IPS-15b (cell line): ENCODE measurements around the gene GATAD2A.
"Not testable (repeated sequence)": the region's sequence is repeated elsewhere in the genome, so short reads cannot be mapped to it uniquely, and the experiment has no call there.

ENCODE experiments used
- H3K27me3 ChIP-seq: one replicate; pipeline ENCODE4 v1.6.1; 2013; ENCODE audit warnings: low read length; ENCODE audit not compliant: control insufficient read depth, insufficient read depth
- H3K36me3 ChIP-seq: one replicate; pipeline ENCODE4 v1.6.1; 2013; ENCODE audit warnings: low read length; ENCODE audit not compliant: control insufficient read depth, insufficient read depth
- H3K4me1 ChIP-seq: one replicate; pipeline ENCODE4 v1.6.1; 2013; ENCODE audit warnings: mild to moderate bottlenecking, low read length; ENCODE audit not compliant: control insufficient read depth, insufficient read depth
- H3K4me3 ChIP-seq: one replicate; pipeline ENCODE4 v1.5.1; 2013; ENCODE audit warnings: low read depth, low read length
- H3K9ac ChIP-seq: one replicate; pipeline ENCODE4 v1.6.1; 2013; ENCODE audit warnings: low read depth, mild to moderate bottlenecking, low read length
- H3K9me3 ChIP-seq: one replicate; pipeline ENCODE4 v1.6.1; 2013; ENCODE audit warnings: mild to moderate bottlenecking, low read length; ENCODE audit not compliant: control insufficient read depth, insufficient read depth

GATAD2A gene

DNA sequence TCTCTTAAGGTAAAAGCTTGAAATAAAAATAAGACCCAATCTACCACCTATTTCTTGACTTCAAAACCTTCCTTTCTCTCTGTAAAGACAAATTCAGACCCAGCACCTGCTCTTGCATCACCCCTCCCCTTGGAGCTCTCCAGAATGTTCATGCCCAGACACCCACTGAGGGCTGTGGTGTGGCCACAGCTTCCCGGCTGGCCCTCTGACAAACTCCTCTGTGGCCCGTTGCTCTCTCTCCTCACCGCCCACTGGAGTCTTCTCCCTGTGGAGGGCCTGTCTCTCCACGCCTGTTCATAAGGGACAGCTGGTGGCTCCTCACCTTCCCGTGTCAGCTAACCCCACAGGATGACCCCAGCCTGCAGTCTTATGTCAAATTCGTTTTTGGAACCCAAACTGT lies 60.7 kb downstream of the GATAD2A start:
- Histone ChIP-seq H3K9ac (no peak overlapping the region), H3K9me3 (peaks cover 5% of the 10 kb centered on the region), H3K4me1 (peaks cover 28% of the 10 kb centered on the region), H3K27me3 (no peaks in the 10 kb centered on the region), H3K4me3 (no peak overlapping the region), H3K36me3 (peaks cover 26% of the 10 kb centered on the region)

DNA sequence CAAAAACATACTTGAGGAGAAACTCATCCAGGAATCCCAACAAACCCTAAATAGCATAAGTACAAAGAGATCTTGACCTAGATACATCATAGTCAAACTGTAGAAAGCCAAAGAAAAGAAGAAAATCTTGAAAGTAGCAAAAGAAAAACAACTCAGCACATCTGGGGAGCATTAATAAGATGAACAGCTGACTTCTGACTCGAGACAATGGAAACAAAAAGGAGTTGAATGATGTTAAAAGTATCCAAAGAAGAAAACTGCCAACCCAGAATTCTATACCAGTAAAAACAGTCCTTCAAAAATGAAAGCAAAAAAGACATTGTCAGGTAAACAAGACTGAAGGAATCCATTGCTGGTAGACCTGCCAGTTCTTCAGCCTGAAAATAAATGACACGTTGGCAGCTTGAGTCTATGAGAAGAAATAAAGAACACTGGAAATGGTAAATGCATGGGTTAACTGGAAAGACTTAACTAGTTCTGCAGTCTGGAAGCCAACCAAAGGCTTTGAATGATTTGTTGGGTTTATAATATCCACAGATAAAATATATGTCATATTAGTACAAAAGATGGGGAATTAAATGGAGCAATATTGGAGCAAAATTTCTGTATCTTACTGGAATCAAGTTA lies 63.1 kb downstream of the GATAD2A start:
- Histone ChIP-seq H3K9me3 (peaks cover 5% of the 10 kb centered on the region), H3K27me3 (no peaks in the 10 kb centered on the region), H3K9ac (no peak overlapping the region), H3K4me1 (peaks cover 11% of the 10 kb centered on the region), H3K36me3 (peaks cover 30% of the 10 kb centered on the region), H3K4me3 (no peak overlapping the region)

DNA sequence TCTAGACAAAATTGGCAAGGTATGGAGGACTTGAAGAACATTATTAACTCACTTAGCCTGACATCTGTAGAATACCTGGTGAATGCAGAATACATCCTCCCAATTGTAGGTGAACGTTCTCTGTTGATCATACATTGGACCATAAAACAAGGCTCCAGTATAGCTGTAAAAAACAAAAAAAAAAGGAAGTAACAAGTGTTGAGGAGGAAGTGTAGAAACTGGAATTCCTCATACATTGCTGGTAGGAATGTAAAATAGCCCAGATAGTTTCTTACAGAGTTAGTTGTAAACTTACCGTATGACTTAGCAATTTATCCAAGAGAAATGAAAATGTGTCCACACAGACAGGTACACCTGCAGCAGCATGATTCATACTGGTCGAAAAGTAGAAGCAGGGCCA lies 65.1 kb downstream of the GATAD2A start:
- H3K27me3 ChIP-seq, result no peaks in the 10 kb centered on the region
- peaks cover 11% of the 10 kb centered on the region for H3K4me1 ChIP-seq
- peaks cover 28% of the 10 kb centered on the region for H3K36me3 ChIP-seq

DNA sequence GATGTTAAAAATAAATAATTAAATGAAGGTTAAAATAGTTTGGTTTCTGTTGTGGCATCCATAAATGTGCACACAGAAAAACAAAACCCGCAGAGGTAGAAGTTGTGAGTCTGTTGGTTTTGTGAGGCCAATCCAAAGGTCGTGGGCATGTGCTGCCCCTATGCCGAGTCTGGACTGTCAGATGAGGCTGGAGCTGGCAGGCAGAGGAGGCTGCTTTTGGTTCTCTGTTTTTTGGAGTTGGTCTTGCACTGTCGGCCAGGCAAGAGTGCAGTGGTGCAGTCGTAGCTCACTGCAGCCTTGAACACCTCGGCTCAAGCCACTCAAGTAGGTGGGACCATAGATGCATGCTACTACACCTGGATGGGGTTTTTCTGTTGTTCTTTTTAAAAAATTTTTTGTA lies 66.2 kb downstream of the GATAD2A start:
- Histone ChIP-seq H3K27me3 (no peaks in the 10 kb centered on the region), H3K4me1 (peaks cover 21% of the 10 kb centered on the region), H3K9ac (no peak overlapping the region), H3K9me3 (peaks cover 5% of the 10 kb centered on the region), H3K4me3 (no peak overlapping the region), H3K36me3 (peaks cover 18% of the 10 kb centered on the region)

More for the DNA sequence above, 65.1 kb downstream of the GATAD2A start:
- Histone ChIP-seq H3K4me3 (no peak overlapping the region), H3K9me3 (peaks cover 5% of the 10 kb centered on the region), H3K9ac (no peak overlapping the region)

DNA sequence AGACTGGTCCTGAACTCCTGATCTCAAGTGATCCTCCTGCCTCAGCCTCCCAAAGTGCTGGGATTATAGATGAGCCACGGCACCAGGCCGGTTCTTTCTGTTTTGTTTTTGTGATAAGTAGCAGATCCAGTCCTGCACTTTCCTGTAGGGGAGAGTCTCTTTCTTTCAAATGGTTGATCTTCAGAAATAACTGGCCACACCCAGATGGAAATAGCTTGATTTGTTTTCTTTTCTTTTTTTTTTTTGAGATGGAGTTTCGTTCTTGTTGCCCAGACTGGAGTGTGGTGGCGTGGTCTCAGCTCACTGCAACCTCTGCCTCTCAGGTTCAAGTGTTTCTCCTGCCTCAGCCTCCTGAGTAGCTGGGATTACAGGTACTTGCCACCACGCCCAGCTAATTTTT lies 66.6 kb downstream of the GATAD2A start:
- Histone ChIP-seq H3K4me1 (peaks cover 21% of the 10 kb centered on the region), H3K36me3 (peaks cover 18% of the 10 kb centered on the region)
- H3K27me3 ChIP-seq, H3K4me3 ChIP-seq, H3K9ac ChIP-seq, H3K9me3 ChIP-seq: not testable (repeated sequence)

DNA sequence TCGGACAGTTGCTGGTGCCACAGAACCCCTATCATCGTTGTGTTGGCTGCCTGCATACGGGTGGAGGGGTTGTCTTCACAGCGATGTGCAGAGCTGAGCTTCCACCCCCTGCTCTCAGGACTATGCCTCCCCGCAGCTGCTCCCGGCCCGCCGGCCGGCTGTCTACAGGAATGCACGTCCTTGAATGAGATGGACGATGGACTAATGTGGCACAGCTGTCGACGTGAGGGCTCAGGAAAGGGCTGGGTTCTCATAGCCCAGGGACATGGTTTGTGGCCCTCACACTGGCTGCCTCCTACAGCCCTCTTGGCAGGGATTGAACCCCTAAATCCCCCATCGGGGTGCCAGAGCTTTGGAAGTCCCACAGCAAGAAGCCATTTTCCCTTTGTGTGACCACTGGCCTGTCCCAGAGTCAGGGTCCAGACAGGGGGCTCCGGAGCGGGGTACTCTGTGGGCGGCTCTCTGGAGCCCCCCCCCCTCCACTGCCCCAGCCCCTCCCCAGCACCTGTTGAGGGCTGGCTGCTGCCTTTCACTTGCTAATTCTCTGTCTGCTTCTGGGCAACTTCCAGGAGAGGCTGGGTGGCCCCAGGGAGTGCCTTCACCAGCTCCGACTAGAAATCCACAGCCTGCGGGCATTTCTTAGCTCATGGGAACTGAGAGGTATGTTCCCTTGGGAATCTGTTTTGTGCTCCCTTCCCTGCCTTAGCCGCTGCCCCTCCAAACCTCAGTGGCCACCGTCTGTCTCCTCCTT lies 69.7 kb downstream of the GATAD2A start:
- no peak overlapping the region for H3K9ac ChIP-seq

DNA sequence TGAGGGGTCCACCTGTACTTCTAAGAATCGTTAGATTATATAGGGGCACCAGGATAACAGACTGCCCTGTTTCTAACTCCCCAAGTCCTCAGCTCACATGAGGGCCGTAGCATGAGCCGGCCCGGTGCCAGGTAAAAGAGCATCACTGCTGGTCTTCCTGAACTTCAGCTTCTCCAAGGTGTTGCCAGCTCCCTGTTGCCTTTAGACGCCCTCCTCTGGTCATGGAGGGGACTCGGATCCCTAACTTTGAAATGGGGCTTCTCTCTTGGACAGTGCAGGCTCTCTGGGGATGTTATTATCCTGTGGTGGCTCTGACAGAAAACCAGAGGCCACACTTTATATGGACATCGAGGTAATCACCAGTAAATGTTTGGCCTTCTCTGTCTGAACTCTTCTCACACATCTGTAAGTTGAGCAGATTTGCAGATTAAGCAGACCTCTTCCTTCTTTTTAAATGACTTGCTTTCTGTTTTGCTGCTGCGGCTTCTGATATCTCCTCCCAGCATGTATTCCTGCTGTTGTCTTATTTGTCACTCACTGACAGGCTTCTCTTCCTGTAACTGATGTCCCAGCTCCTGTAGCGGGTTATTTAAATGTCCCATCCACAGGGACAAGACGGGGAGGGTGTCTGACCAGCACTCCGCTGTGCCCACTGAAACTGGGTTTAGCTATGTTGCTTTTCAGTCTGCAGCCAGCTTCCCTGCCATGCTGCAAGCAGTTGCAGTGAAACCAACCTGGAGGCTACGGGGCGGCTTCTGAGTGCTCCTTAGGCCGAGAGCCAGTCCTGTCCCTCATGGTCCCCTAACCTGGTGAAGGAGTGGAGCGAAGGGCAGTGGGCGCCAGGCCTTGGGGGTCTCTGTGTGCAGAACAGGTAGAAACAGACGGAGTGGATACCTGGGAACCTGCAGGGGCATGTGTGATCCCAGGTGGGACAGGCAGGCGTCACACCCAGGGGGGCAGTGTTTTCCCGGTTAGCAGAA lies 70.7 kb downstream of the GATAD2A start:
- Histone ChIP-seq H3K4me1 (peaks cover 21% of the 10 kb centered on the region), H3K9ac (no peak overlapping the region)

More for the DNA sequence above, 69.7 kb downstream of the GATAD2A start:
- H3K27me3 ChIP-seq, result no peaks in the 10 kb centered on the region
- H3K4me1 ChIP-seq, result peaks cover 21% of the 10 kb centered on the region
- H3K4me3 ChIP-seq, result peak overlapping the region; percentile 47
- H3K9me3 ChIP-seq, result no peaks in the 10 kb centered on the region
- H3K36me3 ChIP-seq, result peaks cover 11% of the 10 kb centered on the region

DNA sequence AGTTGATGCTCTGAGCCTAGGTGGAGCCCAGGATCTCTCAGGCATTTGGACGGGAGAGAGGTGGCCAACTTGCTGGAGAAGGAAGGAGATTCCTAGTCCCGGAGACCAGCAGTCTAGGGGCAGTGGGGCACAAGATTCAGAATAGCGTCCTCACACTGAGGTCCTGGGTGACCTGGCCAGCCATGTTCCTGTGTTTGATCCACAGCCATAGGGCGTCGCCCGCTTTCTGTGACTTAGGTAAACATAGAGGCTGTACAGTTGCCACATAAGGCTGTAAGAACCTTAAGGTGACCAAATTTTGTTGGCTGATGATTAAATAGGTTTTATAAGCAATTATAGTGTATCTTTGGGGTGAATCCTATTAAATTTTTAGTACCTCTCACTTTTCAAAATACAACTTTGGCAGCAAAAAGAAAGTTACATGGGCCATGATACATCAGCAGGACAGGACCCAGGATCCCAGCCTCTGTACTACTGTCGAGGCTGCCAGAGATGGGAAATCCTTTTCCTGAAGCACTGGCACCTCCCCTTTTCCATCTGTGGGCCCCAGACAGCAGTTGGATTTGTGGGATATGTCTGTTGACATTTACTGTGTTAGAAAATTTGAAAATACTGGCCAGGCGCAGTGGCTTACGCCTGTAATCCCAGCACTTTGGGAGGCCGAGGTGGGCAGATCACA lies 72.4 kb downstream of the GATAD2A start:
- Histone ChIP-seq H3K27me3 (no peaks in the 10 kb centered on the region), H3K4me1 (peaks cover 21% of the 10 kb centered on the region), H3K4me3 (no peak overlapping the region), H3K36me3 (peaks cover 15% of the 10 kb centered on the region), H3K9me3 (no peaks in the 10 kb centered on the region), H3K9ac (no peak overlapping the region)

More for the DNA sequence above, 70.7 kb downstream of the GATAD2A start:
- Histone ChIP-seq H3K36me3 (peaks cover 15% of the 10 kb centered on the region), H3K9me3 (no peaks in the 10 kb centered on the region), H3K4me3 (peak overlapping the region; percentile 47), H3K27me3 (no peaks in the 10 kb centered on the region)

DNA sequence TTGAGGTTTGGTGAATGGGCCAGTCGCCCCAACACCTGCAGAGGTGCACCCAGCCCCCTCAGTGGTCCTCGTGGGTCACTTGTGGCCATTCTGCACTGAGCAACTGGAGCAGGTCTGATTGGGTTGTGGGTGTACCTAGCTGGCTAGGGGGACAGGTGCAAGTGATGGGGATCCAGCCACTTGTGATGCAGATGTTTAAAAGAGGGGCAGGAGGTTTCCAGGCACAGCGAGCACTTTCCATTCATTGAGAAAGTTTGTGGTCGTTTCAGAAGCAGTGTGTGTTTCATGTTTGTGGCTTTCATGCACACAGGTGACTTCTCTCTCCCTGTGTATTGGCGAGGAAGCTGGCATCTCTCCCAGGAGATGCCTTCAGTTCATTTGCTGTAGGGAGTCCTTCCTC lies 75.2 kb downstream of the GATAD2A start:
- no peak overlapping the region for H3K4me3 ChIP-seq
- no peaks in the 10 kb centered on the region for H3K27me3 ChIP-seq
- H3K36me3 ChIP-seq, result peaks cover 9% of the 10 kb centered on the region
- H3K4me1 ChIP-seq, result peaks cover 9% of the 10 kb centered on the region
- no peak overlapping the region for H3K9ac ChIP-seq
- H3K9me3 ChIP-seq, result no peaks in the 10 kb centered on the region

DNA sequence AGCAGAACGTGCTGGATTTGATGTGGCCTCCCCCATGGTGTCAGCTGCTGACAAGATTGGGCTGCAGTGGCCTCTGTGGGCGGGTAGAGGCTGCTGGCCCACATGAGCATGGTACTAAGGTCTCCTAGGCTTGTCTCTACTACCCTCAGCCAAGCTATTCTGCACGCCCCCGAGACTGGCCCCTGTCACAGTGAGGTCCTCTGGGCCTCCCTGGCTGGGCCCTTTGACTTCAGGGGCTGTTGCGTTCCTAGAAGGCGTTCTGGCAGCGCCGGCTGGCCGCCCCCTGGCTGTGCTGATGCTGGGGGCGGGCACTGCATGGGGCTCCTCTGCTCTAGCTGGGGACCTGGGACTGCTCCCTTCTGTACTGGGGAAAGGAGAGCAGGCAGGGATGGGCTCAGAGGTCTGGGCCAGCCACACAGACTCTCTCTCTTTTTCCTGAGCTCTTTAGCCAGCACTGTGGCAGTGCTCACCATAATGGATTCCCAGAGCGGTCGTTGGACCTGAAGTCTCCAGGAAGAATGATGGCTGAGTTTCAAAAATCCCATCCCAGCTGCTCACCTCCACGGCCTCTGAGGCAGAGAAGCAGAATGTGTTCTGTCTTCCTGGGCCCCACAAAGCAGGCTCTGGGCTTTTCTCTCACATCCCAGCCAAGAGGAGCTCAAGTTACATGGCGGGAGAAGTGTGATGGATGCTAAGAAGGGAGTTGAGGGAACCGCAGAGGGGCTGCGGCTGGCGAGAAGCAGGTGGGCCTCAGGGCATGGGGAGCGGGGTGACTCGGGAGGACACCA lies 77.5 kb downstream of the GATAD2A start:
- Histone ChIP-seq H3K27me3 (no peaks in the 10 kb centered on the region), H3K9ac (no peak overlapping the region), H3K4me3 (no peak overlapping the region), H3K36me3 (peaks cover 12% of the 10 kb centered on the region), H3K9me3 (no peaks in the 10 kb centered on the region), H3K4me1 (no peaks in the 10 kb centered on the region)
